ENCODE data around the gene APOB. TPM values are rescaled to one million over a fixed set of nuclear protein-coding genes. Genes with fewer than 3 reads are reported as not detected.

APOB gene
- polyA plus RNA-seq, 6 donors from 2014 or later = not detected

GRCh38 chr2:21005700-21006422 lies 38.0 kb downstream of the APOB start:
- no peak for ATAC-seq (ENCODE audit: low read depth in 2 of 2)
- Mint-ChIP-seq H3K27me3 (peaks cover 12 to 30% (median 29%) of the 10 kb centered on the region in 3 donors), H3K27ac (no peak overlapping the region), H3K36me3 (no peaks in the 10 kb centered on the region), H3K4me1 (no peaks in the 10 kb centered on the region), H3K9me3 (peaks cover 0 to 3% (median 0%) of the 10 kb centered on the region in 7 donors), H3K4me3 (no peak overlapping the region)
- DNase-seq = no peak

GRCh38 chr2:21005111-21005699 lies 38.7 kb downstream of the APOB start:
- H3K36me3 Mint-ChIP-seq = no peaks in the 10 kb centered on the region
- peaks cover 0 to 3% (median 0%) of the 10 kb centered on the region in 7 donors for H3K9me3 Mint-ChIP-seq
- H3K4me1 Mint-ChIP-seq = no peaks in the 10 kb centered on the region
- no peak overlapping the region for H3K4me3 Mint-ChIP-seq
- no peak overlapping the region for H3K27ac Mint-ChIP-seq
- DNase-seq (no peak), ATAC-seq (ENCODE audit: low read depth in 2 of 2) (no peak)
- H3K27me3 Mint-ChIP-seq = peaks cover 12 to 30% (median 29%) of the 10 kb centered on the region in 3 donors

- Mint-ChIP-seq H3K4me3 (no peak overlapping the region), H3K9me3 (peaks cover 0 to 3% (median 0%) of the 10 kb centered on the region in 7 donors), H3K27ac (no peak overlapping the region), H3K4me1 (no peaks in the 10 kb centered on the region), H3K36me3 (no peaks in the 10 kb centered on the region), H3K27me3 (peaks cover 12 to 29% (median 24%) of the 10 kb centered on the region in 3 donors)
- DNase-seq (no peak), ATAC-seq (ENCODE audit: low read depth in 2 of 2) (no peak)
These were observed 39.7 kb downstream of the APOB start for GRCh38 chr2:21004181-21004572.

- ATAC-seq (ENCODE audit: low read depth in 2 of 2) (no peak), DNase-seq (no peak)
- Mint-ChIP-seq H3K27me3 (peaks cover 12 to 27% (median 24%) of the 10 kb centered on the region in 3 donors), H3K4me3 (no peak overlapping the region), H3K9me3 (peaks cover 0 to 3% (median 0%) of the 10 kb centered on the region in 7 donors), H3K4me1 (no peaks in the 10 kb centered on the region), H3K27ac (no peak overlapping the region), H3K36me3 (no peaks in the 10 kb centered on the region)
These were observed 40.2 kb downstream of the APOB start for GRCh38 chr2:21003572-21004180.

- ATAC-seq (ENCODE audit: low read depth in 2 of 2) (no peak), DNase-seq (no peak)
- no peaks in the 10 kb centered on the region for H3K36me3 Mint-ChIP-seq
- no peak overlapping the region for H3K27ac Mint-ChIP-seq
- H3K9me3 Mint-ChIP-seq = no peaks in the 10 kb centered on the region
- H3K27me3 Mint-ChIP-seq = peaks cover 7 to 19% (median 19%) of the 10 kb centered on the region in 3 donors
- H3K4me3 Mint-ChIP-seq = no peak overlapping the region
- no peaks in the 10 kb centered on the region for H3K4me1 Mint-ChIP-seq
These were observed 41.1 kb downstream of the APOB start for GRCh38 chr2:21002814-21003192.

- H3K4me3 Mint-ChIP-seq = no peak overlapping the region
- no peak overlapping the region for H3K27ac Mint-ChIP-seq
- H3K36me3 Mint-ChIP-seq = no peaks in the 10 kb centered on the region
- peaks cover 7 to 19% (median 16%) of the 10 kb centered on the region in 3 donors for H3K27me3 Mint-ChIP-seq
- no peaks in the 10 kb centered on the region for H3K9me3 Mint-ChIP-seq
- ATAC-seq (ENCODE audit: low read depth in 2 of 2) (no peak), DNase-seq (no peak)
- H3K4me1 Mint-ChIP-seq = no peaks in the 10 kb centered on the region
These were observed 41.7 kb downstream of the APOB start for GRCh38 chr2:21001988-21002813.

GRCh38 chr2:21001225-21001946 lies 42.5 kb downstream of the APOB start:
- no peak overlapping the region for H3K4me3 Mint-ChIP-seq
- no peaks in the 10 kb centered on the region for H3K9me3 Mint-ChIP-seq
- no peak for ATAC-seq (ENCODE audit: low read depth in 2 of 2)
- no peaks in the 10 kb centered on the region for H3K36me3 Mint-ChIP-seq
- DNase-seq = no peak
- H3K4me1 Mint-ChIP-seq = no peaks in the 10 kb centered on the region
- peaks cover under 1 to 15% (median 14%) of the 10 kb centered on the region in 3 donors for H3K27me3 Mint-ChIP-seq
- no peak overlapping the region for H3K27ac Mint-ChIP-seq

GRCh38 chr2:20999906-21000645 lies 43.8 kb downstream of the APOB start:
- ATAC-seq (ENCODE audit: low read depth in 2 of 2) (no peak), DNase-seq (no peak)
- H3K4me3 Mint-ChIP-seq = no peak overlapping the region
- no peaks in the 10 kb centered on the region for H3K4me1 Mint-ChIP-seq
- no peak overlapping the region for H3K27ac Mint-ChIP-seq
- no peaks in the 10 kb centered on the region for H3K9me3 Mint-ChIP-seq
- H3K36me3 Mint-ChIP-seq = no peaks in the 10 kb centered on the region
- H3K27me3 Mint-ChIP-seq = peaks cover 0 to 9% (median 7%) of the 10 kb centered on the region in 3 donors

- no peaks in the 10 kb centered on the region for H3K36me3 Mint-ChIP-seq
- H3K4me1 Mint-ChIP-seq = no peaks in the 10 kb centered on the region
- no peak for DNase-seq
- no peaks in the 10 kb centered on the region for H3K9me3 Mint-ChIP-seq
- no peak overlapping the region for H3K27ac Mint-ChIP-seq
- ATAC-seq (ENCODE audit: low read depth in 2 of 2) = no peak
- peaks cover 0 to 6% (median 5%) of the 10 kb centered on the region in 3 donors for H3K27me3 Mint-ChIP-seq
- H3K4me3 Mint-ChIP-seq = no peak overlapping the region
These were observed 44.6 kb downstream of the APOB start for GRCh38 chr2:20998972-20999905.

GRCh38 chr2:20997953-20998722 lies 45.7 kb downstream of the APOB start:
- DNase-seq = no peak
- no peaks in the 10 kb centered on the region for H3K36me3 Mint-ChIP-seq
- H3K27ac Mint-ChIP-seq = no peak overlapping the region
- H3K4me1 Mint-ChIP-seq = no peaks in the 10 kb centered on the region
- peaks cover 0 to 8% (median 5%) of the 10 kb centered on the region in 3 donors for H3K27me3 Mint-ChIP-seq
- peaks cover 0 to under 1% (median 0%) of the 10 kb centered on the region in 7 donors for H3K9me3 Mint-ChIP-seq
- ATAC-seq (ENCODE audit: low read depth in 2 of 2) = no peak
- no peak overlapping the region for H3K4me3 Mint-ChIP-seq

GRCh38 chr2:20994130-20994529 lies 49.7 kb downstream of the APOB start:
- DNase-seq (no peak), ATAC-seq (ENCODE audit: low read depth in 2 of 2) (no peak)
- Mint-ChIP-seq H3K4me3 (peak overlapping the region in 1 of 8 donors; percentile 15), H3K4me1 (no peaks in the 10 kb centered on the region), H3K9me3 (peaks cover 0 to 5% (median 2%) of the 10 kb centered on the region in 7 donors), H3K27ac (no peak overlapping the region), H3K36me3 (no peaks in the 10 kb centered on the region), H3K27me3 (peaks cover 0 to 39% (median 5%) of the 10 kb centered on the region in 3 donors)
